ENCODE results near the gene FGD6. TPM values are rescaled to one million over a fixed set of nuclear protein-coding genes. Genes with fewer than 3 reads are reported as not detected.

Gene FGD6
- total and polyA plus RNA-seq, 2 of the 4 experiments (the other 2 are of a cell fraction) = 2.6 to 9.5 TPM

- Histone ChIP-seq H2AFZ (replicated peaks; ENCODE audit: low read length, poor library complexity) (no peak overlapping the region), H4K5ac (ENCODE audit: low read depth, low read length) (no peak overlapping the region), H3K36me3 (ENCODE audit: control insufficient read depth, insufficient read depth, low read length) (peaks cover 18% of the 10 kb centered on the region), H2BK5ac (ENCODE audit: low read depth, low read length, poor library complexity, severe bottlenecking) (no peak overlapping the region), H3K4me2 (ENCODE audit: low read depth, low read length) (no peak overlapping the region), H4K20me1 (ENCODE audit: insufficient read depth, low read length) (no peaks in the 10 kb centered on the region), H2BK120ac (ENCODE audit: low read depth, low read length) (no peak overlapping the region), H2AK9ac (replicated peaks; ENCODE audit: low read depth, low read length, poor library complexity) (no peak overlapping the region), H3K9me3 (ENCODE audit: control insufficient read depth, insufficient read depth, low read length) (no peaks in the 10 kb centered on the region), H3K27ac (ENCODE audit: insufficient read depth, low read length) (no peak overlapping the region), H3K79me1 (ENCODE audit: low read depth in 1 of 2, low read length in 2 of 2) (peaks cover 19 to 28% of the 10 kb centered on the region in 2 experiments; a peak in 3 of 4 replicates), H3K23ac (ENCODE audit: low read depth, low read length) (no peak overlapping the region; the same call in 1 of the 2 replicates), H3K56ac (ENCODE audit: extremely low read depth, insufficient read depth, low read length) (no peak overlapping the region), H3K9ac (ENCODE audit: low read depth, low read length) (no peak overlapping the region), H3K18ac (ENCODE audit: low read depth, low read length) (no peak overlapping the region; the same call in 1 of the 2 replicates), H3K4me3 (ENCODE audit: insufficient read depth, low read depth, low read length) (no peak overlapping the region), H3K14ac (replicated peaks; ENCODE audit: low read depth, low read length) (no peak overlapping the region), H4K8ac (ENCODE audit: low read depth in 2 of 2, low read length in 2 of 2) (no peak overlapping the region), H3K27me3 (ENCODE audit: control insufficient read depth, insufficient read depth, low read length) (no peaks in the 10 kb centered on the region), H2BK15ac (ENCODE audit: low read depth, low read length) (no peak overlapping the region), H2BK20ac (ENCODE audit: low read depth, low read length) (no peak overlapping the region), H2AK5ac (ENCODE audit: low read depth, low read length) (no peak overlapping the region), H4K91ac (ENCODE audit: insufficient read depth, low read depth, low read length) (no peak overlapping the region), H3K9me1 (ENCODE audit: insufficient read depth, low read length) (0 out of 2 replicates have a peak, but pooled peaks cover 5% of the 10 kb centered on the region), H3K4me1 (ENCODE audit: control insufficient read depth, insufficient read depth, low read length) (no peaks in the 10 kb centered on the region; the same call in 1 of the 2 replicates), H3K4ac (ENCODE audit: low read depth, low read length) (no peak overlapping the region)
- in situ Hi-C loops (cut with MboI; ENCODE audit: low sequenced_read_pairs) (no loop called here), intact Hi-C loops (cut with micrococcal nuclease) (no loop called here), dilution Hi-C loops (cut with HindIII; ENCODE audit: low sequenced_read_pairs, unreplicated experiment) (no loop called here)
- no CpG with 5 or more reads among the region's 1 CpG for WGBS, 2 experiments (ENCODE audit: extremely low coverage in 2 of 2, insufficient read length in 1 of 2)
- ATAC-seq (ENCODE audit: low read depth) = no peak
- ChIA-PET CTCF (interaction anchor here (0.6 to 0.9 kb wide), 2 partner anchors 29 to 1057 kb away, joined by 3 read pairs; no protein-coding TSS in a partner anchor), POLR2A (ENCODE audit: unreplicated experiment) (no interaction called here)
- no peak for TF ChIP-seq CEBPB (IDR thresholded peaks at IDR 0.05; ENCODE audit: low read depth, low read length)
- no peak for TF ChIP-seq USF2 (IDR thresholded peaks at IDR 0.05; ENCODE audit: low read depth, low read length)
- no peak for TF ChIP-seq MAFK (IDR thresholded peaks at IDR 0.05; ENCODE audit: low read depth, low read length)
- no peak for TF ChIP-seq ELK1 (IDR thresholded peaks at IDR 0.05; ENCODE audit: borderline replicate concordance, low read depth, low read length)
- TF ChIP-seq CTCF (conservative IDR thresholded peaks at IDR 0.05; ENCODE audit: low read depth, low read length) = no peak
- no peak for TF ChIP-seq MXI1 (IDR thresholded peaks at IDR 0.05; ENCODE audit: borderline replicate concordance, low read depth, low read length)
- no peak for TF ChIP-seq MAZ (IDR thresholded peaks at IDR 0.05; ENCODE audit: borderline replicate concordance, low read depth, low read length)
- TF ChIP-seq BHLHE40 (IDR thresholded peaks at IDR 0.05; ENCODE audit: low read depth, low read length) = no peak
- TF ChIP-seq RFX5 (IDR thresholded peaks at IDR 0.05; ENCODE audit: low read depth, low read length) = no peak
- no peak for TF ChIP-seq FOS (IDR thresholded peaks at IDR 0.05; ENCODE audit: low read depth, low read length)
- no peak for TF ChIP-seq RCOR1 (IDR thresholded peaks at IDR 0.05; ENCODE audit: insufficient replicate concordance, low read length)
- TF ChIP-seq RAD21 (IDR thresholded peaks at IDR 0.05; ENCODE audit: low read length) = no peak
- no peak for TF ChIP-seq POLR2A (IDR thresholded peaks at IDR 0.05; ENCODE audit: low read depth, low read length)
- no peak for TF ChIP-seq CHD1 (IDR thresholded peaks at IDR 0.05; ENCODE audit: low read depth, low read length)
- BruUV-seq (replicated peaks) = no TSS peak
- no peak for DNase-seq
These were observed 42.1 kb upstream of the FGD6 start for GRCh38 chr12:95259368-95259767.

Data from IMR-90 (cell line).